ENCODE results near the gene PRMT7.

PRMT7 gene

DNA sequence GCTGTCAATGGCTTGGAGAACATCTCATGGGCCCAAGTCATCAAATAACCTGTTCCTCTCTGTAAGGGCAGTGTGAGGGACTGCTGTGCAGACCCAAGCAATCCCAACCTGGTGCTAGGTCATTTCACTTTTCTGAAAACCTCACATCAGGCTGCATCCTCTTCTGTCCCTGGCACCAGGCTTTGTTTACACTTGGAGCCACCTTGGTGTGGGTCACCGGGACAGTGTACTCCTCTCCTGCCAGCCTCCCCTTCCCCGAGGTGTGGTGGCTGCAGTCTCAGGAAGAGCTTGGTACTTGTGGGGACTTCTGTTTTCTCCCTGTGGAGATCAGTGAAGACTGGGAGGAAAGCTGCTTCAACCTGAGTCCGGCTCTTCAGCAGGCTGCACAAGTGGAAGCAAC, 12.5 kb upstream of the PRMT7 start:
- no peak overlapping the region for H3K27ac ChIP-seq
- TF ChIP-seq ZFX (IDR thresholded peaks at IDR 0.05) = no peak
- TF ChIP-seq, protein P1, sequence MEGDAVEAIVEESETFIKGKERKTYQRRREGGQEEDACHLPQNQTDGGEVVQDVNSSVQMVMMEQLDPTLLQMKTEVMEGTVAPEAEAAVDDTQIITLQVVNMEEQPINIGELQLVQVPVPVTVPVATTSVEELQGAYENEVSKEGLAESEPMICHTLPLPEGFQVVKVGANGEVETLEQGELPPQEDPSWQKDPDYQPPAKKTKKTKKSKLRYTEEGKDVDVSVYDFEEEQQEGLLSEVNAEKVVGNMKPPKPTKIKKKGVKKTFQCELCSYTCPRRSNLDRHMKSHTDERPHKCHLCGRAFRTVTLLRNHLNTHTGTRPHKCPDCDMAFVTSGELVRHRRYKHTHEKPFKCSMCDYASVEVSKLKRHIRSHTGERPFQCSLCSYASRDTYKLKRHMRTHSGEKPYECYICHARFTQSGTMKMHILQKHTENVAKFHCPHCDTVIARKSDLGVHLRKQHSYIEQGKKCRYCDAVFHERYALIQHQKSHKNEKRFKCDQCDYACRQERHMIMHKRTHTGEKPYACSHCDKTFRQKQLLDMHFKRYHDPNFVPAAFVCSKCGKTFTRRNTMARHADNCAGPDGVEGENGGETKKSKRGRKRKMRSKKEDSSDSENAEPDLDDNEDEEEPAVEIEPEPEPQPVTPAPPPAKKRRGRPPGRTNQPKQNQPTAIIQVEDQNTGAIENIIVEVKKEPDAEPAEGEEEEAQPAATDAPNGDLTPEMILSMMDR (conservative IDR thresholded peaks at IDR 0.05) = no peak

DNA sequence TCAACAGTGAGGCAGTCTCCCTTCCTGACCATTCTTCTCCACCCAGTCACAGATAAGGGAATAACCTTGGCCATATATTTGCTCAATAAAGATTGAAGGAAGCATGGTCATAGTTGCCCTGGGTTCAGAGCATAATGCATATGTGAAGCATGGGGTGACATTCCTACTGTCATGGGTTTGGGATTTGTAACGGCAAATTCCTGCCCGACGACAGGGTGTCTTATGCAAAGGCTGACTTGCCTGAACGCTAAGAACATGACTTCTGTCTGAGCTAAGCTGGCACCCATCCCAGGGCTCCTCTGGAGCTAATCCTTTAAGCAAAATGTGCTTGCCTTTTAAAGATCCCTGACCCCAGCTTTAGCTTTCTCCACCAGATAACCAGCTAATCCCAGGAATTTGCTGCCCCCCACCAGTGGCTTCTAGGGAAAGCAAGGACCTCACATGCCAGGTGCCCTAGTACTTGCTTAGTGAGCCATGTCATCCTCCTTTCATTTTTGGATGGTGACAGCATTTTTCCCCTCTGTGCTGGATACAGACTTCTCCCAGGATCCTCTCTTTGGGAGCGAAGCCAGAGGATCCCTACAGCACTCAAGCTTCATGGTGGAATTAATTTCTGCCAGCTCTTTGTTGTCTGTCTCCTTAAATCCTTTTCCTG, 11.8 kb upstream of the PRMT7 start:
- no peak overlapping the region for H3K27ac ChIP-seq
- TF ChIP-seq ZFX (IDR thresholded peaks at IDR 0.05) = no peak
- TF ChIP-seq, protein P1 (conservative IDR thresholded peaks at IDR 0.05) = no peak

GRCh38 chr16:68299571-68300453, 11.0 kb upstream of the PRMT7 start:
- no peak overlapping the region for H3K27ac ChIP-seq
- TF ChIP-seq, protein P1 (conservative IDR thresholded peaks at IDR 0.05) = no peak
- TF ChIP-seq ZFX (IDR thresholded peaks at IDR 0.05) = no peak

- TF ChIP-seq ZFX (IDR thresholded peaks at IDR 0.05) = no peak
- TF ChIP-seq, protein P1 (conservative IDR thresholded peaks at IDR 0.05) = no peak
- H3K27ac ChIP-seq = no peak overlapping the region
These were observed 9.9 kb upstream of the PRMT7 start for GRCh38 chr16:68300734-68301459.

- TF ChIP-seq ZFX (IDR thresholded peaks at IDR 0.05) = no peak
- TF ChIP-seq, protein P1 (conservative IDR thresholded peaks at IDR 0.05) = no peak
- H3K27ac ChIP-seq = no peak overlapping the region
These were observed 4.2 kb upstream of the PRMT7 start for GRCh38 chr16:68306633-68307032.

DNA sequence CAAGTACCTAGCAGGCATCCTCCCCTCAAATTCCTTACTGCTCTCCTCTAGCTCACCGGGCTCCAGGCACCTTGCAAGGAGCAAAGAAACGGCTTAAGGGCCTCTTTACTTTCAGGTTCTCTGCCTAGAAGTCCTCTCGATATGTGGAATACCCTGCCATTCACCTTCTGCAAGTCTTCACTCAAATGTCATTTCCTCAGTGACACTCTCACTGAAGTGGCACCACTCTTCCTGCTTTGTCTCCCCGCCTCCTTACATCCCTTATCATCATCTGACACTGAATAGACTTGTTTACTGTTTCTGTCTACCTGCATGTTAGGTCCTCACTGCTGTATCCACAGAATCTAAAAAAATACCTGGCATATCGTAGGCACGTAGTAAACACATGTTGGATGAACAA, 1.0 kb upstream of the PRMT7 start:
- no peak for TF ChIP-seq ZFX (IDR thresholded peaks at IDR 0.05)
- TF ChIP-seq, protein P1 (conservative IDR thresholded peaks at IDR 0.05) = no peak
- H3K27ac ChIP-seq = peak overlapping the region; percentile 95

DNA sequence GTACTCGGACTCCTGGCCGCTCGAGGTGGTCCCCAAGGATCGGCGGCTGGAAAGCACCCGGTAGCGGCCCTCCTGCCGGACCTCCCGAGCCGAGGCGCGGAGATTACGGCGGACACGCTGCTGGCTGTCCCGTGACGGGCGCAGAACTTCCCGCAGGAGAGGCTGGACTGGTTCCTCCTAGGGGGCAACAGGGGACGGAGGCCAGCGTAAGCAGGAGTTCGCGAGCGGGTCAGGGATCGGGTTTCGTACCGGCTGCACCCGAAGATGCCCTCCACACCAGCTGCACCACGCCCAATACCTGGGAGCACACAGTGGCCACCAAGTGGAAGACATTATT, 414 bp upstream of the PRMT7 start:
- peak overlapping the region; percentile 95 for H3K27ac ChIP-seq

More for the DNA sequence above, 414 bp upstream of the PRMT7 start:
- TF ChIP-seq ZFX (IDR thresholded peaks at IDR 0.05) = no peak
- TF ChIP-seq, protein P1 (conservative IDR thresholded peaks at IDR 0.05) = no peak
